Skeletal muscle cell (primary cell): ENCODE measurements around the gene SYF2.
"Not testable (repeated sequence)": the region's sequence is repeated elsewhere in the genome, so short reads cannot be mapped to it uniquely, and the experiment has no call there.

Experiments used
- DNase-seq: peaks from one replicate; pipeline ENCODE4 v3.0.0-alpha.2; 2010; ENCODE audit warnings: low read depth
- H3K4me3 ChIP-seq: 2 replicates; pipeline ENCODE4 v1.5.1; 2011; ENCODE audit warnings: low read depth, mild to moderate bottlenecking, control low read depth, low read length, moderate library complexity

SYF2 gene

GRCh38 chr1:25247024-25247828 is 14.9 kb upstream of the SYF2 start, which contains the start of gene RSRP1:
RSRP1 (minus strand) TSS chr1:25247454; CDS start chr1:25246963, 491 bp downstream.
- peak within 1 kb of the TSS; percentile 85 for H3K4me3 ChIP-seq

GRCh38 chr1:25246600-25247023 is 14.3 kb upstream of the SYF2 start:
- peak overlapping the region; percentile 85 for H3K4me3 ChIP-seq
- no peak for DNase-seq

More at GRCh38 chr1:25247024-25247828, 14.9 kb upstream of the SYF2 start, which contains the start of gene RSRP1:
- DNase-seq, result peak; percentile 94

- no peak for DNase-seq
Observed at GRCh38 chr1:25245809-25246599, 13.7 kb upstream of the SYF2 start.

GRCh38 chr1:25245393-25245792 is 13.1 kb upstream of the SYF2 start:
- peak overlapping the region; percentile 85 for H3K4me3 ChIP-seq
- DNase-seq, result no peak

More at GRCh38 chr1:25245809-25246599, 13.7 kb upstream of the SYF2 start:
- H3K4me3 ChIP-seq, result peak overlapping the region; percentile 85

- H3K4me3 ChIP-seq, result no peak overlapping the region
- DNase-seq, result no peak
Observed at GRCh38 chr1:25243907-25244306, 11.6 kb upstream of the SYF2 start.

GRCh38 chr1:25239681-25240541 is 7.6 kb upstream of the SYF2 start:
- peak; percentile 62 for DNase-seq
- H3K4me3 ChIP-seq, result peak overlapping the region; percentile 47

- DNase-seq, result no peak
- H3K4me3 ChIP-seq, result no peak overlapping the region
Observed at GRCh38 chr1:25238046-25238445, 5.7 kb upstream of the SYF2 start.

GRCh38 chr1:25236261-25236660 is 4.0 kb upstream of the SYF2 start:
- H3K4me3 ChIP-seq, DNase-seq: not testable (repeated sequence)

GRCh38 chr1:25235411-25235810 is 3.1 kb upstream of the SYF2 start:
- not testable (repeated sequence) for DNase-seq, H3K4me3 ChIP-seq

- peak; percentile 41 for DNase-seq
- H3K4me3 ChIP-seq, result peak overlapping the region; percentile 88
Observed at GRCh38 chr1:25232866-25233784, 823 bp upstream of the SYF2 start.

- DNase-seq, result no peak
- H3K4me3 ChIP-seq, result no peak overlapping the region
Observed at GRCh38 chr1:25223471-25223870, 8.8 kb downstream of the SYF2 start.

- no peak overlapping the region for H3K4me3 ChIP-seq
- no peak for DNase-seq
Observed at GRCh38 chr1:25222606-25223005, 9.7 kb downstream of the SYF2 start.

GRCh38 chr1:25220666-25221065 is 11.6 kb downstream of the SYF2 start:
- no peak overlapping the region for H3K4me3 ChIP-seq
- no peak for DNase-seq

- H3K4me3 ChIP-seq, result no peak overlapping the region
- DNase-seq, result no peak
Observed at GRCh38 chr1:25219661-25220251, 12.5 kb downstream of the SYF2 start.

- H3K4me3 ChIP-seq, result no peak overlapping the region
Observed at GRCh38 chr1:25217598-25218232, 14.6 kb downstream of the SYF2 start.

GRCh38 chr1:25217015-25217414 is 15.3 kb downstream of the SYF2 start:
- H3K4me3 ChIP-seq, result no peak overlapping the region
- DNase-seq, result no peak

More at GRCh38 chr1:25217598-25218232, 14.6 kb downstream of the SYF2 start:
- DNase-seq, result no peak

- DNase-seq, result no peak
- H3K4me3 ChIP-seq, result no peak overlapping the region
Observed at GRCh38 chr1:25216123-25216522, 16.2 kb downstream of the SYF2 start.

GRCh38 chr1:25212725-25213124 is 19.6 kb downstream of the SYF2 start:
- no peak for DNase-seq
- no peak overlapping the region for H3K4me3 ChIP-seq
